K562 (cell line): ENCODE results near the gene PRKCE. TPM values are rescaled to one million over a fixed set of nuclear protein-coding genes. Genes with fewer than 3 reads are reported as not detected.
A peak's percentile ranks its signal among the peaks of the same experiment; 100 is the strongest.

Experiments
- ATAC-seq: fragments of 200-7000 bp; cut with Tn5 transposase; 3 replicates; pipeline ENCODE4 v1.9.1; 2020; ENCODE audit warnings: moderate library complexity
- BruUV-seq: library from RNA; stranded (reverse); fragments of 400-500 nt; replicated peaks from 2 replicates; lab custom pipeline; 2021; lab: Mats Ljungman, UMichigan
- CTCF ChIA-PET: fragments of 300-600 bp; formaldehyde crosslinking; extraction: SDS; loops from one replicate; lab custom pipeline; 2021; ENCODE audit warnings: low intra/inter-chr PET ratio; lab: Yijun Ruan, JAX
- POLR2A ChIA-PET: fragments of 300-600, 350-650 bp; sonication (Branson Sonifier 250); formaldehyde crosslinking; extraction: SDS; loops from one replicate; lab custom pipeline; 2021; ENCODE audit warnings: antibody characterized with exemption, inconsistent platforms; lab: Yijun Ruan, JAX
- DNase-seq, 4 experiments: peaks; one replicate each; pipeline versions ENCODE4 v3.0.0 to v3.0.0-alpha.2; 2011 to 2018; ENCODE audit warnings: low spot score in 3 of 4, mixed read lengths in 3 of 4; ENCODE audit errors: extremely low read depth in 1 of 4
- FAIRE-seq: peaks from 2 replicates; lab custom pipeline; 2011; peaks lifted over from hg19 to GRCh38; lab: Jason Lieb, UNC
- H2AFZ ChIP-seq: 2 replicates; pipeline ENCODE4 v1.6.0; 2011; ENCODE audit warnings: low read depth, low read length, control low read depth, inconsistent platforms
- H3K27ac ChIP-seq: fragments of 200-600 bp; 3 replicates; pipeline ENCODE4 v1.8.0; 2011; ENCODE audit warnings: low read depth, mild to moderate bottlenecking, control low read depth, inconsistent platforms, low read length, moderate library complexity, mixed read lengths; ENCODE audit errors: extremely low read depth
- H3K27me3 ChIP-seq, 2 experiments: fragments of 300-600 bp in 1 of 2; 2 replicates in 1 of 2; 3 replicates in 1 of 2; pipeline versions ENCODE4 v1.6.0 to v1.8.0; 2011; ENCODE audit warnings: inconsistent platforms in 2 of 2, low read length in 2 of 2, mild to moderate bottlenecking in 1 of 2, mixed read lengths in 1 of 2, moderate library complexity in 1 of 2; ENCODE audit not compliant: control insufficient read depth in 2 of 2, insufficient read depth in 2 of 2
- H3K36me3 ChIP-seq: fragments of 300-600 bp; 3 replicates; pipeline ENCODE4 v1.8.0; 2011; ENCODE audit warnings: mild to moderate bottlenecking, low read length, inconsistent platforms; ENCODE audit not compliant: control insufficient read depth, insufficient read depth
- H3K4me1 ChIP-seq, 2 experiments: fragments of 200-600 bp in 1 of 2; replicated peaks in 1 of 2; 2 replicates in 1 of 2; 3 replicates in 1 of 2; pipeline versions ENCODE4 v1.5.1 to v1.8.0; 2011; ENCODE audit warnings: inconsistent platforms in 2 of 2, low read length in 2 of 2, mild to moderate bottlenecking in 1 of 2, mixed read lengths in 1 of 2, moderate library complexity in 1 of 2; ENCODE audit not compliant: control insufficient read depth in 2 of 2, insufficient read depth in 2 of 2
- H3K4me2 ChIP-seq: 2 replicates; pipeline ENCODE4 v1.6.1; 2011; ENCODE audit warnings: low read length, control low read depth, inconsistent platforms, mixed read lengths; ENCODE audit not compliant: insufficient read depth
- H3K4me3 ChIP-seq: fragments of 200-600 bp; sonication (generic), shearing (Covaris generic); 2 replicates; pipeline ENCODE4 v1.5.1; 2016; ENCODE audit warnings: control low read depth, inconsistent platforms
- H3K79me2 ChIP-seq: fragments of 200-600 bp; 3 replicates; pipeline ENCODE4 v1.8.0; 2011; ENCODE audit warnings: low read length, inconsistent platforms; ENCODE audit not compliant: control insufficient read depth, insufficient read depth
- H3K9ac ChIP-seq, 2 experiments: 2 replicates each; pipeline versions ENCODE4 v1.6.0 to v1.6.1; 2011; ENCODE audit warnings: low read depth in 2 of 2, low read length in 2 of 2, control low read depth in 1 of 2, inconsistent platforms in 1 of 2, mild to moderate bottlenecking in 1 of 2, mixed read lengths in 1 of 2; ENCODE audit not compliant: insufficient read depth in 1 of 2
- H3K9me1 ChIP-seq: one replicate; pipeline ENCODE4 v1.6.0; 2011; ENCODE audit warnings: inconsistent platforms, mild to moderate bottlenecking, low read length, moderate library complexity; ENCODE audit not compliant: control insufficient read depth, insufficient read depth
- H3K9me3 ChIP-seq: replicated peaks from 2 replicates; pipeline ENCODE4 v1.5.1; 2011; ENCODE audit warnings: low read depth, low read length, inconsistent platforms; ENCODE audit not compliant: control insufficient read depth, insufficient read depth
- H4K20me1 ChIP-seq: replicated peaks from 2 replicates; pipeline ENCODE4 v1.6.1; 2011; ENCODE audit warnings: low read length, inconsistent platforms, mixed read lengths; ENCODE audit not compliant: control insufficient read depth, insufficient read depth
- ETV6 ChIP-seq, 3 experiments: fragments of 150-350 bp in 1 of 3; sonication (generic) in 1 of 3; formaldehyde crosslinking in 1 of 3; IDR thresholded peaks; 2 replicates each; pipeline versions ENCODE4 v1.6.1 to v1.8.0; 2014 to 2022; ENCODE audit warnings: borderline replicate concordance in 2 of 3, low read depth in 2 of 3, antibody characterized with exemption in 1 of 3, low read length in 1 of 3, mild to moderate bottlenecking in 1 of 3, missing genetic modification reagents in 1 of 3
- KLF1 ChIP-seq: fragments of 450-650 bp; IDR thresholded peaks from 2 replicates; pipeline ENCODE4 v1.6.1; 2016; ENCODE audit warnings: missing genetic modification characterization, missing compliant biosample characterization
- NELFE ChIP-seq: IDR thresholded peaks from 2 replicates; pipeline ENCODE4 v1.6.1; 2011; ENCODE audit warnings: mild to moderate bottlenecking; ENCODE audit not compliant: insufficient read depth, insufficient read length
- NFIC ChIP-seq: fragments of 450-650 bp; IDR thresholded peaks from 2 replicates; pipeline ENCODE4 v1.6.1; 2017; ENCODE audit warnings: mild to moderate bottlenecking, inconsistent platforms
- SMARCB1 ChIP-seq: IDR thresholded peaks from 2 replicates; pipeline ENCODE4 v1.6.1; 2011; ENCODE audit warnings: improper control_type of control experiment, low read depth; ENCODE audit not compliant: insufficient read length
- WGBS: fragments of 100-300 bp; shearing (Covaris generic); methylation state at CpG from one replicate; pipeline ENCODE4 v1.1.6; 2016; ENCODE audit warnings: low coverage, mixed read lengths; ENCODE audit not compliant: insufficient coverage; ENCODE audit errors: missing lambda C conversion rate; 5-methylcytosine and 5-hydroxymethylcytosine counted together
- in situ Hi-C: fragments of 300-500 bp; cut with MboI; formaldehyde crosslinking; loops from 4 replicates; pipeline ENCODE4 v1.15.0; 2018; ENCODE audit warnings: inconsistent platforms, mixed read lengths
- intact Hi-C: fragments of 100-400 bp; cut with micrococcal nuclease; formaldehyde crosslinking; loops from 2 replicates; pipeline ENCODE4 v1.14.2; 2022
- polyA plus RNA-seq, 8 experiments: library from polyadenylated mRNA; depleted of rRNA in 4 of 8; stranded (reverse) in 5 of 8; unstranded in 3 of 8; fragments of >200 nt; fragmentation: Nextera tagmentation in 2 of 8; fragmentation: Illumina TruSeq in 1 of 8; extraction: Ambion mirVana in 2 of 8; extraction: Trizol in 1 of 8; gene quantifications; 2 replicates each; pipeline versions ENCODE4 v1.2.1 to v1.2.3, GENCODE V29; 2011 to 2014; ENCODE audit warnings: inconsistent platforms in 1 of 8, missing spikeins in 1 of 8
- total RNA-seq, 7 experiments: library from RNA; depleted of rRNA in 6 of 7; stranded (reverse); fragments of >200 nt in 6 of 7; fragmentation: Illumina TruSeq in 2 of 7; extraction: Trizol in 2 of 7; gene quantifications; 2 replicates each; pipeline versions ENCODE4 v1.2.1 to v1.2.3, GENCODE V29; 2011 to 2021; ENCODE audit warnings: low replicate concordance in 1 of 7

PRKCE gene
- total and polyA plus RNA-seq, 9 of the 15 experiments (the other 6 are each of a cell fraction or from before 2014, with no cell fraction given), result 0.06 to 1.0 (median 0.22) TPM; not detected in 1

DNA sequence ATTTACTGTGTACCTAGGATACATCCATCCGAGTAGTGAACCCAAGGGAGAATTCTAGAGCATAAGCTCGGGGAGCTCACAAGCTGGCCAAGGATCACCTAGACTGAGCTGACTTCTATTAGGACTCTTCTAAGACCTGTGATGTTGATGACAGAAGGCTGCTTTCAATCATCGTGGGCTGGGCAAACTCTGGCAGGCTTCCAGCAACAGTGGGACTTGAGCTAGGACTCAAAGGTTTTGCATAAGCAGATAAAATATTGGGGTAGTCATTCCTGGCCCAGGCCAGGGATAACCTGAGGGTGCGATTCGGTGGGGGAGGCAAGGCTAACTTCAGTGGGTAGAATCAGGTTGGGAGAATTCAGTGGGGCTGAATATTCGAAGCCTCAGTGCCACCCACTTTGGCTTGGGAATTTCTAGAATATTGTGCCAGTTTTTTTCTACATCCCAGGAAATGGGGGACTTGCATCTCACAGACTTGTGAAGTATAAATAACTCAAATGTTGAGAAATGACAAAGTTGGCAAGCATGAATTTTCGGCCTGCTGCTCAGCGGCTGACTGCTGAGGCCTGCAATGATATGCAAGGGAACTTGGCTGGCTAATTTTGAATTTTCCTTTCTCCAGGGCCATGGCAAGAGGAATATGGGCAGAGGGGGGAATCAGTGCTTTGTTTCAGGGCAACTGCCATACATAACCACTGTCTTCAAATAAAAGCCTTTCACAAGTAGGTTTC lies 274.3 kb downstream of the PRKCE start:
- TF ChIP-seq NELFE (no peak), NFIC (0 out of 2 replicates have a peak, but pooled peaks have one; percentile 8), ETV6 (IDR thresholded peaks at IDR 0.05; ENCODE audit: borderline replicate concordance in 1 of 2, low read depth in 2 of 2, low read length in 1 of 2) (no peak), ETV6 (CRISPR knock-in tag; IDR thresholded peaks at IDR 0.05; ENCODE audit: borderline replicate concordance) (no peak)
- ChIA-PET CTCF (interaction anchor here (0.7 kb wide), 1 partner anchor 535 kb away, joined by 3 read pairs; no protein-coding TSS in a partner anchor), POLR2A (no interaction called here)
- Histone ChIP-seq H3K4me2 (no peak overlapping the region), H3K9me1 (no peaks in the 10 kb centered on the region), H3K9ac (no peak overlapping the region), H3K79me2 (no peaks in the 10 kb centered on the region), H3K27me3 (peaks cover 0 to 29% of the 10 kb centered on the region in 2 experiments; a peak in 3 of 5 replicates), H2AFZ (no peak overlapping the region), H3K36me3 (no peaks in the 10 kb centered on the region), H3K4me1 (no peaks in the 10 kb centered on the region), H4K20me1 (no peaks in the 10 kb centered on the region), H3K9me3 (no peaks in the 10 kb centered on the region), H3K4me3 (no peak overlapping the region), H3K27ac (no peak overlapping the region)
- intact Hi-C loops (no loop called here), in situ Hi-C loops (no loop called here)
- FAIRE-seq, result no peak
- ATAC-seq, result no peak
- WGBS, result 0% methylated on average over 7 of the region's 8 CpGs
- BruUV-seq, result no TSS peak
- DNase-seq, result no peak

GRCh38 chr2:45928946-45929345 lies 277.5 kb downstream of the PRKCE start:
- DNase-seq (no peak), FAIRE-seq (no peak), ATAC-seq (no peak)
- intact Hi-C loops, result no loop called here
- Histone ChIP-seq H3K79me2 (no peaks in the 10 kb centered on the region), H4K20me1 (no peaks in the 10 kb centered on the region), H3K4me1 (no peaks in the 10 kb centered on the region), H3K36me3 (no peaks in the 10 kb centered on the region), H2AFZ (no peak overlapping the region), H3K27ac (no peak overlapping the region), H3K4me3 (no peak overlapping the region), H3K9ac (no peak overlapping the region), H3K9me1 (no peaks in the 10 kb centered on the region), H3K4me2 (no peak overlapping the region), H3K27me3 (peaks cover 0 to 20% of the 10 kb centered on the region in 2 experiments; a peak in 3 of 5 replicates), H3K9me3 (no peaks in the 10 kb centered on the region)
- POLR2A ChIA-PET, result interaction anchor here (0.6 to 1.1 kb wide), 2 partner anchors 8 to 17 kb away, joined by 3 read pairs; no protein-coding TSS in a partner anchor
- WGBS, result 9% methylated on average over 10 of the region's 10 CpGs
- CTCF ChIA-PET, result no interaction called here
- in situ Hi-C loops, result no loop called here
- TF ChIP-seq SMARCB1 (no peak), KLF1 (tag) (no peak)
- no TSS peak for BruUV-seq
